Mesenchymal stem cell (in vitro differentiated cells and primary cell): Measurements from ENCODE around the gene IFNGR1.

Source experiments
- DNase-seq: peaks from one replicate; pipeline ENCODE4 v3.0.0-alpha.2; 2013
- H2AFZ ChIP-seq: one replicate; pipeline ENCODE4 v1.6.1; 2013; ENCODE audit warnings: low read depth, mild to moderate bottlenecking, control low read depth, inconsistent platforms, low read length, moderate library complexity
- H2AK5ac ChIP-seq: 2 replicates; pipeline ENCODE4 v1.6.1; 2013; ENCODE audit warnings: low read length, moderate library complexity, mild to moderate bottlenecking, inconsistent platforms; ENCODE audit not compliant: severe bottlenecking
- H2BK120ac ChIP-seq: one replicate; pipeline ENCODE4 v1.6.1; 2013; ENCODE audit warnings: low read depth, mild to moderate bottlenecking, inconsistent platforms, low read length, moderate library complexity
- H2BK12ac ChIP-seq, 2 experiments: one replicate each; pipeline ENCODE4 v1.6.1; 2013; ENCODE audit warnings: inconsistent platforms in 2 of 2, low read length in 2 of 2, mild to moderate bottlenecking in 2 of 2, moderate library complexity in 2 of 2, control low read depth in 1 of 2
- H2BK15ac ChIP-seq: one replicate; pipeline ENCODE4 v1.6.1; 2013; ENCODE audit warnings: mild to moderate bottlenecking, low read depth, inconsistent platforms; ENCODE audit not compliant: poor library complexity, severe bottlenecking
- H2BK5ac ChIP-seq: 2 replicates; pipeline ENCODE4 v1.6.1; 2013; ENCODE audit warnings: low read depth, mild to moderate bottlenecking, low read length, control low read depth, inconsistent platforms; ENCODE audit not compliant: poor library complexity, severe bottlenecking
- H3K14ac ChIP-seq, 2 experiments: one replicate each; pipeline ENCODE4 v1.6.1; 2013; ENCODE audit warnings: inconsistent platforms in 2 of 2, low read length in 2 of 2, control low read depth in 1 of 2, mild to moderate bottlenecking in 1 of 2, moderate library complexity in 1 of 2
- H3K18ac ChIP-seq, 2 experiments: one replicate each; pipeline ENCODE4 v1.6.1; 2013; ENCODE audit warnings: inconsistent platforms in 2 of 2, low read length in 2 of 2, control low read depth in 1 of 2, low read depth in 1 of 2, mild to moderate bottlenecking in 1 of 2
- H3K23ac ChIP-seq, 2 experiments: one replicate each; pipeline ENCODE4 v1.6.1; 2013; ENCODE audit warnings: inconsistent platforms in 2 of 2, low read length in 2 of 2, mild to moderate bottlenecking in 2 of 2, moderate library complexity in 2 of 2, control low read depth in 1 of 2
- H3K27ac ChIP-seq: 2 replicates; pipeline ENCODE4 v1.5.1; 2013; ENCODE audit warnings: mild to moderate bottlenecking, moderate library complexity, low read length, control low read depth, inconsistent platforms; ENCODE audit not compliant: poor library complexity, severe bottlenecking
- H3K27me3 ChIP-seq, 2 experiments: 2 replicates each; pipeline versions ENCODE4 v1.6.1 to v1.7.0; 2013; ENCODE audit warnings: low read length in 2 of 2, mild to moderate bottlenecking in 2 of 2, moderate library complexity in 2 of 2, control low read depth in 1 of 2, inconsistent platforms in 1 of 2; ENCODE audit not compliant: control insufficient read depth in 1 of 2, insufficient read depth in 1 of 2
- H3K36me3 ChIP-seq, 2 experiments: 2 replicates each; pipeline versions ENCODE4 v1.6.1 to v1.7.0; 2013; ENCODE audit warnings: low read length in 2 of 2, control low read depth in 1 of 2, inconsistent platforms in 1 of 2, low read depth in 1 of 2, mild to moderate bottlenecking in 1 of 2; ENCODE audit not compliant: insufficient read depth in 2 of 2, control insufficient read depth in 1 of 2
- H3K4ac ChIP-seq, 2 experiments: one replicate each; pipeline ENCODE4 v1.6.1; 2013; ENCODE audit warnings: inconsistent platforms in 2 of 2, low read length in 2 of 2, mild to moderate bottlenecking in 2 of 2, moderate library complexity in 2 of 2, control low read depth in 1 of 2, low read depth in 1 of 2
- H3K4me1 ChIP-seq: 2 replicates; pipeline ENCODE4 v1.6.1; 2013; ENCODE audit warnings: low read depth, low read length, control low read depth; ENCODE audit not compliant: control insufficient read depth, insufficient read depth
- H3K4me2 ChIP-seq: 2 replicates; pipeline ENCODE4 v1.6.1; 2013; ENCODE audit warnings: low read length, mild to moderate bottlenecking, inconsistent platforms; ENCODE audit not compliant: poor library complexity, severe bottlenecking
- H3K4me3 ChIP-seq, 2 experiments: 2 replicates each; pipeline versions ENCODE4 v1.5.1 to v1.7.0; 2013; ENCODE audit warnings: low read length in 2 of 2, mild to moderate bottlenecking in 2 of 2, control low read depth in 1 of 2, low read depth in 1 of 2; ENCODE audit not compliant: insufficient read depth in 1 of 2
- H3K79me1 ChIP-seq: replicated peaks from 2 replicates; pipeline ENCODE4 v1.6.1; 2013; ENCODE audit warnings: mild to moderate bottlenecking, control low read depth, low read length, inconsistent platforms; ENCODE audit not compliant: poor library complexity, severe bottlenecking
- H3K9ac ChIP-seq: 2 replicates; pipeline ENCODE4 v1.7.0; 2013; ENCODE audit warnings: mild to moderate bottlenecking, low read length, moderate library complexity
- H3K9me3 ChIP-seq: 2 replicates; pipeline ENCODE4 v1.7.0; 2013; ENCODE audit warnings: mild to moderate bottlenecking, low read length; ENCODE audit not compliant: control insufficient read depth
- H4K8ac ChIP-seq: one replicate; pipeline ENCODE4 v1.6.1; 2013; ENCODE audit warnings: inconsistent platforms, mild to moderate bottlenecking, low read length, moderate library complexity
- H4K91ac ChIP-seq: one replicate; pipeline ENCODE4 v1.6.1; 2013; ENCODE audit warnings: mild to moderate bottlenecking, low read length, inconsistent platforms
- WGBS: methylation state at CpG from one replicate; pipeline ENCODE4 v1.1.7; 2013; ENCODE audit warnings: mixed read lengths; 5-methylcytosine and 5-hydroxymethylcytosine counted together

Gene IFNGR1

GRCh38 chr6:137264311-137265075 is 45.3 kb upstream of the IFNGR1 start:
- H2BK12ac ChIP-seq = no peak overlapping the region
- H2AFZ ChIP-seq = no peak overlapping the region
- no peak overlapping the region for H4K91ac ChIP-seq
- H3K9me3 ChIP-seq = no peaks in the 10 kb centered on the region
- H3K79me1 ChIP-seq = no peaks in the 10 kb centered on the region
- no peak overlapping the region for H3K14ac ChIP-seq
- H3K36me3 ChIP-seq = no peaks in the 10 kb centered on the region
- no peak overlapping the region for H3K4me2 ChIP-seq
- no peak for DNase-seq
- no peak overlapping the region for H4K8ac ChIP-seq
- 60% methylated on average over 2 of the region's 5 CpGs for WGBS
- H3K4me1 ChIP-seq = peaks cover 4% of the 10 kb centered on the region
- H3K27me3 ChIP-seq = peaks cover 0 to 13% of the 10 kb centered on the region in 2 experiments
- H2BK120ac ChIP-seq = no peak overlapping the region
- no peak overlapping the region for H2AK5ac ChIP-seq
- no peak overlapping the region for H2BK5ac ChIP-seq
- no peak overlapping the region for H3K27ac ChIP-seq
- H3K9ac ChIP-seq = no peak overlapping the region
- no peak overlapping the region for H3K4me3 ChIP-seq
- H3K23ac ChIP-seq = no peak overlapping the region
- no peak overlapping the region for H2BK15ac ChIP-seq
- no peak overlapping the region for H3K18ac ChIP-seq
- no peak overlapping the region for H3K4ac ChIP-seq

- Histone ChIP-seq H3K9me3 (no peaks in the 10 kb centered on the region), H3K79me1 (no peaks in the 10 kb centered on the region), H3K9ac (peak overlapping the region; percentile 25), H4K8ac (no peak overlapping the region), H2AFZ (no peak overlapping the region), H3K4ac (no peak overlapping the region), H3K23ac (no peak overlapping the region), H3K18ac (no peak overlapping the region), H3K36me3 (no peaks in the 10 kb centered on the region), H4K91ac (no peak overlapping the region), H2BK12ac (no peak overlapping the region), H3K4me3 (peak overlapping the region in 1 of 2 experiments; percentile 7), H3K27me3 (peaks cover 0 to 5% of the 10 kb centered on the region in 2 experiments), H3K4me1 (peaks cover 4% of the 10 kb centered on the region), H2BK15ac (no peak overlapping the region), H3K4me2 (no peak overlapping the region), H2BK120ac (no peak overlapping the region), H2AK5ac (no peak overlapping the region), H3K14ac (no peak overlapping the region), H3K27ac (no peak overlapping the region), H2BK5ac (no peak overlapping the region)
- DNase-seq = peak; percentile 34
Observed at GRCh38 chr6:137261761-137262160, 42.6 kb upstream of the IFNGR1 start.

GRCh38 chr6:137261361-137261760 is 42.2 kb upstream of the IFNGR1 start:
- H2BK5ac ChIP-seq = no peak overlapping the region
- H2AK5ac ChIP-seq = no peak overlapping the region
- H4K91ac ChIP-seq = peak overlapping the region; percentile 50
- H4K8ac ChIP-seq = no peak overlapping the region
- H3K9ac ChIP-seq = peak overlapping the region; percentile 25
- 80% methylated on average over 1 of the region's 3 CpGs for WGBS
- H2BK120ac ChIP-seq = no peak overlapping the region
- H3K36me3 ChIP-seq = no peaks in the 10 kb centered on the region
- H2BK15ac ChIP-seq = no peak overlapping the region
- H3K18ac ChIP-seq = no peak overlapping the region
- H3K4ac ChIP-seq = no peak overlapping the region
- H3K4me3 ChIP-seq = peak overlapping the region in 1 of 2 experiments; percentile 7
- H3K9me3 ChIP-seq = peaks cover under 1% of the 10 kb centered on the region
- H3K27ac ChIP-seq = no peak overlapping the region
- no peaks in the 10 kb centered on the region for H3K79me1 ChIP-seq
- H2BK12ac ChIP-seq = no peak overlapping the region
- H2AFZ ChIP-seq = no peak overlapping the region
- no peak overlapping the region for H3K4me2 ChIP-seq
- H3K27me3 ChIP-seq = peaks cover 0 to 5% of the 10 kb centered on the region in 2 experiments
- peak; percentile 58 for DNase-seq
- H3K23ac ChIP-seq = no peak overlapping the region
- H3K4me1 ChIP-seq = peaks cover 3% of the 10 kb centered on the region
- H3K14ac ChIP-seq = no peak overlapping the region

GRCh38 chr6:137260217-137260616 is 41.0 kb upstream of the IFNGR1 start:
- H3K36me3 ChIP-seq = no peaks in the 10 kb centered on the region
- H4K91ac ChIP-seq = no peak overlapping the region

More at GRCh38 chr6:137260217-137260616, 41.0 kb upstream of the IFNGR1 start:
- no peak overlapping the region for H3K23ac ChIP-seq
- 86% methylated on average over 4 of the region's 6 CpGs for WGBS
- H3K9me3 ChIP-seq = peaks cover 8% of the 10 kb centered on the region
- H3K14ac ChIP-seq = no peak overlapping the region
- H2BK12ac ChIP-seq = no peak overlapping the region
- H2BK15ac ChIP-seq = no peak overlapping the region
- no peak overlapping the region for H3K4me3 ChIP-seq
- no peaks in the 10 kb centered on the region for H3K27me3 ChIP-seq
- H2AK5ac ChIP-seq = no peak overlapping the region
- H3K4me1 ChIP-seq = peaks cover 3% of the 10 kb centered on the region
- no peaks in the 10 kb centered on the region for H3K79me1 ChIP-seq
- no peak overlapping the region for H4K8ac ChIP-seq
- no peak overlapping the region for H3K9ac ChIP-seq
- H2AFZ ChIP-seq = no peak overlapping the region
- no peak overlapping the region for H3K4ac ChIP-seq
- H3K4me2 ChIP-seq = no peak overlapping the region
- DNase-seq = no peak
- H2BK120ac ChIP-seq = no peak overlapping the region
- no peak overlapping the region for H2BK5ac ChIP-seq
- H3K27ac ChIP-seq = no peak overlapping the region
- H3K18ac ChIP-seq = no peak overlapping the region
